K562 (cell line): ENCODE measurements around the gene OTOGL. TPM values are rescaled to one million over a fixed set of nuclear protein-coding genes. Genes with fewer than 3 reads are reported as not detected.
A peak's percentile ranks its signal among the peaks of the same experiment; 100 is the strongest.

Experiments
- FIP1L1 ChIP-seq: fragments of 200-400 bp; formaldehyde crosslinking; IDR thresholded peaks from 2 replicates; pipeline ENCODE4 v1.6.1; 2018; ENCODE audit warnings: mild to moderate bottlenecking, low read depth, low read length; ENCODE audit not compliant: poor library complexity, severe bottlenecking
- HSF4 ChIP-seq: fragments of 250-450 bp; sonication (Bioruptor Pico); IDR thresholded peaks from 2 replicates; pipeline ENCODE4 v2.1.2; 2022; ENCODE audit warnings: mild to moderate bottlenecking, moderate library complexity, borderline replicate concordance
- KDM1A ChIP-seq, 2 experiments: fragments of 450-650 bp; IDR thresholded peaks; 2 replicates each; pipeline ENCODE4 v1.6.1; 2016; ENCODE audit warnings: mild to moderate bottlenecking in 2 of 2
- MEIS2 ChIP-seq: fragments of 450-650 bp; IDR thresholded peaks from 2 replicates; pipeline ENCODE4 v1.6.1; 2014; ENCODE audit warnings: mild to moderate bottlenecking; ENCODE audit not compliant: partially characterized antibody
- NEUROD1 ChIP-seq: fragments of 150-350 bp; IDR thresholded peaks from 2 replicates; pipeline ENCODE4 v1.6.1; 2014; ENCODE audit warnings: borderline replicate concordance, low read length, low read depth; ENCODE audit not compliant: partially characterized antibody
- ZBTB9 ChIP-seq: fragments of 450-650 bp; formaldehyde crosslinking; IDR thresholded peaks from 2 replicates; pipeline ENCODE4 v1.4.0; 2020; ENCODE audit warnings: mild to moderate bottlenecking, moderate library complexity
- ZNF3 ChIP-seq: fragments of 250-450 bp; sonication (Bioruptor Pico); IDR thresholded peaks from 2 replicates; pipeline ENCODE4 v1.5.0; 2021; ENCODE audit warnings: mild to moderate bottlenecking, moderate library complexity
- ZNF316 ChIP-seq: fragments of 450-650 bp; IDR thresholded peaks from 2 replicates; pipeline ENCODE4 v1.6.1; 2016
- ZNF444 ChIP-seq: fragments of 250-450 bp; sonication (Bioruptor Pico); IDR thresholded peaks from 2 replicates; pipeline ENCODE4 v1.4.0; 2020; ENCODE audit warnings: mild to moderate bottlenecking, moderate library complexity
- ZNF511 ChIP-seq: sonication (generic); formaldehyde crosslinking; IDR thresholded peaks from 2 replicates; pipeline ENCODE4 v1.8.0; 2022; ENCODE audit warnings: mild to moderate bottlenecking, missing genetic modification reagents
- polyA plus RNA-seq, 8 experiments: library from polyadenylated mRNA; depleted of rRNA in 4 of 8; stranded (reverse) in 5 of 8; unstranded in 3 of 8; fragments of >200 nt; fragmentation: Nextera tagmentation in 2 of 8; fragmentation: Illumina TruSeq in 1 of 8; extraction: Ambion mirVana in 2 of 8; extraction: Trizol in 1 of 8; gene quantifications; 2 replicates each; pipeline versions ENCODE4 v1.2.1 to v1.2.3, GENCODE V29; 2011 to 2014; ENCODE audit warnings: inconsistent platforms in 1 of 8, missing spikeins in 1 of 8
- total RNA-seq, 7 experiments: library from RNA; depleted of rRNA in 6 of 7; stranded (reverse); fragments of >200 nt in 6 of 7; fragmentation: Illumina TruSeq in 2 of 7; extraction: Trizol in 2 of 7; gene quantifications; 2 replicates each; pipeline versions ENCODE4 v1.2.1 to v1.2.3, GENCODE V29; 2011 to 2021; ENCODE audit warnings: low replicate concordance in 1 of 7
- TF ChIP-seq, protein P1 (sequence below): IDR thresholded peaks from 2 replicates; pipeline ENCODE4 v1.6.1; 2011; ENCODE audit warnings: borderline replicate concordance, low read depth, mild to moderate bottlenecking, moderate library complexity, low read length; ENCODE audit not compliant: insufficient read depth, poor library complexity, severe bottlenecking

The OTOGL gene
- total and polyA plus RNA-seq, 9 of the 15 experiments (the other 6 are each of a cell fraction or from before 2014, with no cell fraction given): 0.02 to 0.03 TPM; not detected in 7

DNA sequence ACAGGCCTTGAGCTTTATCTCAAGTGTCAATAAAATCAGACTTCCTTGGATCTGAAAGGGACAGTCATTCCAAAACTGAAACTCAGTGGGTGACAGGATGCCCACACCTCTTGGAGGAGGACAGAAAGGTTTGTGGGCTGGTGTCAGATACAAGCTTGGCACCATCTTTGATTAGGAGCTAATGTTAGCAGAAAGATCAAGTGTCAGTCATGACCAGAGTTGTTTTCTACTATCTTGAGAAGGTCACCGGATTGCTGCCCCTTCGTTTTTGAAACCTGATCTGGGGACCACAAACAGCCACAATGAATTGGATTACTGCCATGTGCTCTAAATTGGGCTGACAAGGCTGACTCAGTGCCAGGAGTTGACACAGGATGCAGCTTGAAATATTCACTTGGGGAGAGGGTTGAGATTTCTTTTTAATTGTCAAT lies 88.3 kb downstream of the OTOGL start (continued):
- TF ChIP-seq FIP1L1 (no peak), ZBTB9 (CRISPR knock-in tag) (no peak), HSF4 (CRISPR knock-in tag) (no peak), ZNF511 (no peak), KDM1A (IDR thresholded peaks at IDR 0.05) (peak in 1 of 2 experiments; percentile 41; a peak in 1 of 4 replicates), ZNF3 (CRISPR knock-in tag) (no peak), ZNF316 (no peak), MEIS2 (peak; percentile 9), NEUROD1 (no peak), ZNF444 (CRISPR knock-in tag) (no peak)
- TF ChIP-seq, protein P1, sequence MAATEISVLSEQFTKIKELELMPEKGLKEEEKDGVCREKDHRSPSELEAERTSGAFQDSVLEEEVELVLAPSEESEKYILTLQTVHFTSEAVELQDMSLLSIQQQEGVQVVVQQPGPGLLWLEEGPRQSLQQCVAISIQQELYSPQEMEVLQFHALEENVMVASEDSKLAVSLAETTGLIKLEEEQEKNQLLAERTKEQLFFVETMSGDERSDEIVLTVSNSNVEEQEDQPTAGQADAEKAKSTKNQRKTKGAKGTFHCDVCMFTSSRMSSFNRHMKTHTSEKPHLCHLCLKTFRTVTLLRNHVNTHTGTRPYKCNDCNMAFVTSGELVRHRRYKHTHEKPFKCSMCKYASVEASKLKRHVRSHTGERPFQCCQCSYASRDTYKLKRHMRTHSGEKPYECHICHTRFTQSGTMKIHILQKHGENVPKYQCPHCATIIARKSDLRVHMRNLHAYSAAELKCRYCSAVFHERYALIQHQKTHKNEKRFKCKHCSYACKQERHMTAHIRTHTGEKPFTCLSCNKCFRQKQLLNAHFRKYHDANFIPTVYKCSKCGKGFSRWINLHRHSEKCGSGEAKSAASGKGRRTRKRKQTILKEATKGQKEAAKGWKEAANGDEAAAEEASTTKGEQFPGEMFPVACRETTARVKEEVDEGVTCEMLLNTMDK: no peak
